Neural progenitor cell (in vitro differentiated cells): ENCODE measurements around the gene PEF1.

ENCODE experiments used
- CTCF ChIP-seq: fragments of 200-600 bp; sonication (generic); IDR thresholded peaks from 2 replicates; pipeline ENCODE4 v1.5.1; 2017; ENCODE audit warnings: antibody characterized with exemption, mild to moderate bottlenecking
- EZH2 ChIP-seq: fragments of 200-600 bp; sonication (generic); IDR thresholded peaks from 2 replicates; pipeline ENCODE4 v1.6.1; 2017; ENCODE audit warnings: antibody characterized with exemption, mild to moderate bottlenecking, moderate library complexity
- EZH2phosphoT487 ChIP-seq: fragments of 200-600 bp; sonication (generic); IDR thresholded peaks from 2 replicates; pipeline ENCODE4 v1.6.1; 2017; ENCODE audit warnings: antibody characterized with exemption

DNA sequence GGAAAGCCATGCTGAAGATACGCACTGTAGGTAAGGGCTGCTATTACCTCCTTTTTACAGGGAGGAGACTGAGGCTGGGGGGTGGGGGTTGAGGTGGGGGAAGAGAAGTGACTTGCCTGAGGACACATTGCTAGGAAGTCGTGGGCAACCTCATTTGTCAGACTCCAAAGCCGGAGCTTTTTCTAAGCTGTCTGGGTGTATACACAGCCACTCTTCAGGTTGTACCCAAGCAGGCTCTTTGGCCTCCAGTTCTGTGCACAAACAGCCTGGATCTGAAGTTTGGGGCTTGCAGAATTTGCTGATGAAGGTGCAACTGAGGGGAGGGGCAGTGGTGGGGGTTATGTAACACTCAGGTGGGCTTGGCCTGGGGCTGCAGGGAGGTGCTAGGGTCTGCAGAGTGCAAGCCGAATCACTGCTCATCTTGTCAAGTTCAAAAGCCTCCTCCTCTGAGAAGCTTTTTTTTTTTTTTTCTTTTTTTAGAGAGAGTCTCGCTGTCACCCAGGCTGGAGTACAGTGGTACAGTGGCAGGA lies 51.5 kb downstream of the PEF1 start:
- TF ChIP-seq CTCF: no peak
- no peak for TF ChIP-seq EZH2
- TF ChIP-seq EZH2phosphoT487: no peak
